GM18907 (cell line): ENCODE data around the gene POU2F2.

Experiments
- ATAC-seq: cut with Tn5 transposase; IDR thresholded peaks from one replicate; pipeline ENCODE4 v1.9.1; 2021; ENCODE audit warnings: mild to moderate bottlenecking, moderate library complexity; ENCODE audit not compliant: unreplicated experiment

The POU2F2 gene

DNA sequence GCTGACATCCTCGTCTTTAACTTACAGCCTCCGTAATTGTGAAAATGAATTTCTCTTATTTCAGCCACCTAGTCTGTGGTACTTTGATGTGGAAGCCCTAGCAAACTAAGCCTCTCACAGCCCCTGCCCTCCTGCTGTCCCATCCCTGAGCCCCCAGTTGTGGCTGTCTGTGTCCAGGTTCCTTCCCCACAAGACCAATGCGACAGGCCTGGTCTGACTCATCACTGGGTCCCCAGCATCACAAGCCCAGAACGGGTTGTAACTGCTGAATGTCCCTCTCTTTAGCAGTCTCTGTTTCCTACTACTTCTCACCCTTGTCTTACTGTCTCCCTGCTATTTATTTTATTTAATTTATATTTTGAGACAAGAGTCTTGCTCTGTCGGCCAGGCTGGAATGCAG, 5.7 kb downstream of the POU2F2 start:
- ATAC-seq, result no peak

DNA sequence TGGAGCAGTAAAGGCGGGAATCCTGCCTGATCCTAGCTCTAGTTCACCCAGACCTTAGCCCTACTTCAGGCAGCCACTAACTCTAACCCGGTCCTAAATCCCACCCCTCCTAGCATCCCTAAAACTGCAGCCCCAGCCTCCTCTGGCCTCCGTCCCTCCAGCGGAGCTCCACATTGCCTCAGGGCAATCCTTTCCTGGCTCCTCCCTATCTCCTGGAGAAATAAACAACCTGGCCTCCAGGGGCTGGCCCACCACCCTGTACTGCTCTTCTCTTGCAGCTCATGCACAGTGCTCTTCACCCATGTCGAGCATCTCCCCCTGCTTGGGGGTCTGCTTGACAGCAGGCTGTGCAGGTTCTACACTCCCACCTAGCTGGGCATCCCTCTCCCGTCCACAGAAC, 6.7 kb downstream of the POU2F2 start:
- no peak for ATAC-seq

GRCh38 chr19:42124386-42124901, 7.8 kb downstream of the POU2F2 start:
- no peak for ATAC-seq

DNA sequence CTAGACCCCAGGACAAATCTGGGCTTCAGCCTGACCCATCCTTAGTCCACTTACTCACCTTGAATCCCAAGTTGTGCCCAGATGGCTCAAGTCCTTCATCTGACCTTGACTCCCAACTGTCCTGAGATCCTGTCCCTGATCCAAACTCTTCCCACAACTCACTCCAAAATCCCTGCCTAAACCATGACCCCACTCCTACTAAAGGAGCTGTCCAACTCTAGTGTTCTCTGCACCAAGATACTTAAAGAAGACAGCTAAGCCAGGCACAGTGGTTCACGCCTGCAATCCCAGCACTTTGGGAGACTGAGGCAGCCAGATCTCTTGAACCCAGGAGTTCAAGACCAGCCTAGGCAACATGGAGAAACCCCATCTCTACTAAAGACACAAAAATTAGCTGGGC, 8.5 kb downstream of the POU2F2 start:
- ATAC-seq, result no peak

- no peak for ATAC-seq
Observed at GRCh38 chr19:42122691-42123607, 9.3 kb downstream of the POU2F2 start.

DNA sequence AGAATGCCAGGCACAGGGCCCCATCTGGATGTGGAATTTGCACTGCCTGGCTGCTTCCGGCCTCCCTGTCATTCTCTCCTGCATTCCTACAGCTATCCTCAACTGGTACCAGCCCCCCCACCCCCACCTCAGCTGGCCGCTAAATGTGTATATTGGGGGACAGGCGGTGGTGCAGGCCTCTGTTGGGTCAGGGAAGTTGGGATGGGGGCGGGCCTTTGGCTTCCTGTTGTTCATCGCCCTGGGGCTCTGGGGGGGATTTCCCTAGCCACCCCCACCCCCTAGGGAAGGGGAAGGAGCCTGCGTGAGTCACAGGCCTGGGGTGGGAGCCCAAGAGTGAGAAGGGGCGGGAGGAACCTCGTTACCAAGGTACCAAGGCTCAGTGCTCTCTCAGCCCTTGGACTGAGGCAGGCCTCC, 10.6 kb downstream of the POU2F2 start:
- ATAC-seq, result no peak

GRCh38 chr19:42121036-42121621, 11.1 kb downstream of the POU2F2 start:
- ATAC-seq, result no peak

- no peak for ATAC-seq
Observed at GRCh38 chr19:42120276-42120980, 11.8 kb downstream of the POU2F2 start.

GRCh38 chr19:42117076-42117475, 15.2 kb downstream of the POU2F2 start:
- ATAC-seq, result no peak

- no peak for ATAC-seq
Observed at GRCh38 chr19:42116308-42117075, 15.8 kb downstream of the POU2F2 start.

DNA sequence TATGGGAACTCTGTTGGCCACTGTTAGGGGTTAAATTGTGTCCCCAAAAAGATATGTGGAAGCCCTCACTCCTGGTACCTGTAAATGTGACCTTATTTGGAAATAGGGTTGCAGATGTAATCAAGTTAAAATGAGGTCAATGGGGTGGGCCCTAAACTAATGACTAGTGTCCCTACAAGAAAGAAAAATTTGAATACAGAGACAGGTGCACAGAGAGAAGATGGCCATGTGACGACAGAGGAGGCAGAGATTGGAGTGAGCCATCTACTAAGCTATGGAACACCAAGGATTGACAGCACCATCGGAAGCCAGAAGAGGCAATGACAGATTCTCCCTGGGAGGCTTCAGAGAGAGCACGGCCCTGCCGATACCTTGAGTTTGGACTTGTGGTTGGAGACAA, 16.5 kb downstream of the POU2F2 start:
- ATAC-seq, result no peak

GRCh38 chr19:42115219-42115618, 17.0 kb downstream of the POU2F2 start:
- ATAC-seq, result no peak

DNA sequence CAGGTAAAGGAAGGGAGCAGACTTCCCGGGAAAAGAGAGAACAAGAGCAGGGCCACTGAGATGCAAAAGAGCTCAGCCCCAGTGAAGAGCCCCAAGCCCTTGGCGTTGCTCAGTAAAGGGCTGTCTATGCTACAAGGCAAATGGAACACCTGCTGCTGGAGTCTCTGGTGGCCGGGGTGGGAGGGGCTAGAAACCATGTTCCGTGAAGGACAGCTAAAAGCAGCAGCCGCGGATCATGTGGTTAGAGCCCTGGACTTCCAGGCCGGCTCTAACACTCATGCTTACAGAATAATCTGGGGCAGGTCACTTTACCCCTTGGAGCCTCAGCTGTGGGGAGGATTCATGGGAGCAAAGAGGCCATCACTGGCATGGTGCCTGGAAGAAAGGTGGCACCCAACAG, 17.8 kb downstream of the POU2F2 start:
- peak; percentile 50 for ATAC-seq

GRCh38 chr19:42113641-42114348, 18.5 kb downstream of the POU2F2 start:
- peak; percentile 57 for ATAC-seq

- ATAC-seq, result no peak
Observed at GRCh38 chr19:42111811-42112210, 20.4 kb downstream of the POU2F2 start.

- no peak for ATAC-seq
Observed at GRCh38 chr19:42111384-42111783, 20.9 kb downstream of the POU2F2 start.

GRCh38 chr19:42110658-42111057, 21.6 kb downstream of the POU2F2 start:
- no peak for ATAC-seq

GRCh38 chr19:42109896-42110295, 22.4 kb downstream of the POU2F2 start:
- no peak for ATAC-seq

- no peak for ATAC-seq
Observed at GRCh38 chr19:42108527-42109389, 23.5 kb downstream of the POU2F2 start.
